Natural killer cell (primary cell): ENCODE results near the gene FAF1. TPM values are rescaled to one million over a fixed set of nuclear protein-coding genes. Genes with fewer than 3 reads are reported as not detected.
"Not testable (repeated sequence)": the region's sequence is repeated elsewhere in the genome, so short reads cannot be mapped to it uniquely, and the experiment has no call there.

Experiments
- ATAC-seq, 3 donors: fragments of 150-1000 bp in 2 of 3; fragments of 200-7000 bp in 1 of 3; cut with Tn5 transposase; 1 replicate in 1 of 3; 2 replicates in 2 of 3; pipeline ENCODE4 v1.10.0; 2021; ENCODE audit warnings: mild to moderate bottlenecking in 2 of 3, moderate library complexity in 2 of 3
- DNase-seq, 2 donors: peaks; one replicate each; pipeline versions ENCODE4 v3.0.0 to v3.0.0-alpha.2; 2013 to 2021; ENCODE audit warnings: mixed read lengths in 1 of 2
- H3K27ac ChIP-seq: one replicate; pipeline ENCODE4 v1.5.1; 2013; ENCODE audit warnings: mild to moderate bottlenecking, low read length
- H3K27me3 ChIP-seq: one replicate; pipeline ENCODE4 v1.6.1; 2013; ENCODE audit warnings: low read length; ENCODE audit not compliant: control insufficient read depth, insufficient read depth
- H3K36me3 ChIP-seq: one replicate; pipeline ENCODE4 v1.6.1; 2013; ENCODE audit warnings: low read length; ENCODE audit not compliant: control insufficient read depth, insufficient read depth
- H3K4me1 ChIP-seq: one replicate; pipeline ENCODE4 v1.6.1; 2013; ENCODE audit warnings: low read length; ENCODE audit not compliant: control insufficient read depth, insufficient read depth
- H3K4me3 ChIP-seq: one replicate; pipeline ENCODE4 v1.5.1; 2013; ENCODE audit warnings: low read length
- H3K9me3 ChIP-seq: one replicate; pipeline ENCODE4 v1.6.1; 2013; ENCODE audit warnings: low read length; ENCODE audit not compliant: control insufficient read depth, insufficient read depth
- H3K27ac Mint-ChIP-seq, 2 donors: one replicate each; pipeline ENCODE4 v1.8.0; 2022; ENCODE audit warnings: mild to moderate bottlenecking in 2 of 2, mixed read lengths in 2 of 2, moderate library complexity in 1 of 2
- H3K27me3 Mint-ChIP-seq, 2 donors: one replicate each; pipeline ENCODE4 v1.8.0; 2022; ENCODE audit warnings: low read depth in 2 of 2, mixed read lengths in 2 of 2
- H3K36me3 Mint-ChIP-seq: one replicate; pipeline ENCODE4 v1.8.0; 2022; ENCODE audit warnings: mixed read lengths
- H3K4me1 Mint-ChIP-seq, 2 donors: one replicate each; pipeline ENCODE4 v1.8.0; 2022; ENCODE audit warnings: mixed read lengths in 2 of 2
- H3K4me3 Mint-ChIP-seq: one replicate; pipeline ENCODE4 v1.8.0; 2022; ENCODE audit warnings: mild to moderate bottlenecking, moderate library complexity, mixed read lengths
- H3K9me3 Mint-ChIP-seq, 2 donors: one replicate each; pipeline ENCODE4 v1.8.0; 2022; ENCODE audit warnings: mixed read lengths in 2 of 2
- CTCF ChIP-seq: fragments of 200-600 bp; IDR thresholded peaks from one replicate; pipeline ENCODE4 v1.8.0; 2022; ENCODE audit warnings: antibody characterized with exemption
- WGBS: methylation state at CpG from one replicate; pipeline ENCODE4 v1.1.7; 2013; ENCODE audit warnings: missing lambda C conversion rate; ENCODE audit not compliant: insufficient coverage; 5-methylcytosine and 5-hydroxymethylcytosine counted together
- intact Hi-C: fragments of 100-400 bp; cut with micrococcal nuclease; formaldehyde crosslinking; loops from one replicate; pipeline ENCODE4 v1.14.2; 2022
- total RNA-seq, 4 donors: library from RNA; stranded (reverse); fragments of 120-200 nt in 1 of 4; gene quantifications; one replicate each; pipeline versions ENCODE4 v1.2.3 to v1.2.4, GENCODE V29; 2013 to 2022

The FAF1 gene
- total RNA-seq: 10 to 100 TPM; 56.8 to 59.7 (median 57.2) TPM
- 93.5 TPM for total RNA-seq (2013)

DNA sequence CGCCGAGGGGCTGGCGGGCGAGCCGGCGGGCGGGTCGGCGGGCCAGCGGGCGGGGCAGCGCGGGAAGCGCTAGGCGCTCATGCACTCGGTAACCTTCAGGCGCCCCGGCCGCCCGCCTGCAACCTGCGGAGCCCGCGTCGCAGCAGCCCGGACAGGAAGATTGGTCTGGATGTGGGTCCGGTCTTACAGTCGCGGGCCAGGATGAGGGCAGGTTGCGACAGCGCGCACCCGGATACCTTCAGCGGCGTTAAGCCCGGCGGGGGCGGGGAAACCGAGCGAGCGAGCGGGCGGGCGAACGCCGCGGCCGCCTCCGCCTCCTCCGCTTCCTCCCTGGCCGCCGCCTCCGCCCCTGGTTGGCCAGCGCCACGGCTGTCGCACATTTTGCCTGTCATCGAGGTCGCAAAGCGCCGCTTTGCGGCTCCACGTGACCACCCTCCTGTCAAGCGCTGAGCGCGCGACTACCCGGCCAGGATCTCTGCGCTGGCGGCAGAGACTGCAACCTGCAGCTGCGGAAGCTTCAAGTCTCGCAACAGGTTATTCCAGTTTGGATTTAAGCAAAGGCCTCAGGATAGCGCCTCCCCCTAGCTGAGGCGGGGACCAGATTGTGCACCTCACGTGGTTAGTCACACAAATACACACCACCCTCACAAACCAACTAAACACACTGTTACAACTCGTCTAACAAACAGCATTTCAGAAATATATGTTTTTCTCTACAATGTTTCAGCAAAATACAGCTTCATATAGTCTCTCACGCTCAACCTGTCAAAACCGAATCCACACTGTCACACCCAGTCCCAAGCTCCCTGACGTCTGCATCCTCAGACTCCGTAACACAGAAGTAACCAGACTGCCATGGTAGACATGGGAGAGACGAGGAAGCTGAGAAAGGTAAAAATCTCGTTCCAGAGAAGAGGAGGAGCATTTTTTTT is at the start of gene FAF1:
Gene FAF1 (minus strand): TSS at position 355 of the 932 bp plus-strand sequence. CDS start 456 bp downstream, outside the sequence.
- H3K9me3 ChIP-seq: no peaks in the 10 kb centered on the region
- no peaks in the 10 kb centered on the region for H3K36me3 Mint-ChIP-seq
- TF ChIP-seq CTCF: no peak
- H3K4me3 ChIP-seq: peak within 1 kb of the TSS; percentile 44
- H3K27ac Mint-ChIP-seq: peak within 1 kb of the TSS; percentile 74 to 90
- H3K9me3 Mint-ChIP-seq: no peaks in the 10 kb centered on the region
- no peaks in the 10 kb centered on the region for H3K27me3 ChIP-seq
- H3K36me3 ChIP-seq: no peaks in the 10 kb centered on the region
- peak within 1 kb of the TSS; percentile 67 for H3K27ac ChIP-seq
- no peaks in the 10 kb centered on the region for H3K27me3 Mint-ChIP-seq
- WGBS: under 1% methylated on average over 78 of the region's 80 CpGs
- intact Hi-C loops: loop anchor here (1.0 to 10.0 kb wide), 4 partner anchors 8 to 555 kb away; partner anchors contain the start of genes EPS15 and RNF11
- ATAC-seq (peak; percentile 89 to 98 (median 93)), DNase-seq (peak; percentile 98 to 99)
- H3K4me1 Mint-ChIP-seq: peaks cover 20 to 28% of the 10 kb centered on the region in 2 donors
- H3K4me3 Mint-ChIP-seq: peak within 1 kb of the TSS; percentile 86
- peaks cover 11% of the 10 kb centered on the region for H3K4me1 ChIP-seq

- DNase-seq (no peak), ATAC-seq (no peak)
- intact Hi-C loops: loop anchor here (2.0 kb wide), 1 partner anchor 55 kb away; no protein-coding TSS in a partner anchor
- Histone ChIP-seq H3K4me3 (no peak overlapping the region), H3K27ac (no peak overlapping the region), H3K9me3 (no peaks in the 10 kb centered on the region), H3K4me1 (no peaks in the 10 kb centered on the region), H3K27me3 (no peaks in the 10 kb centered on the region), H3K36me3 (no peaks in the 10 kb centered on the region)
- Mint-ChIP-seq H3K4me1 (no peaks in the 10 kb centered on the region), H3K9me3 (no peaks in the 10 kb centered on the region), H3K36me3 (no peaks in the 10 kb centered on the region), H3K4me3 (no peak overlapping the region), H3K27me3 (peaks cover 0 to 2% of the 10 kb centered on the region in 2 donors), H3K27ac (no peak overlapping the region)
- WGBS: 66% methylated on average over 3 of the region's 3 CpGs
- TF ChIP-seq CTCF: no peak
Observed at GRCh38 chr1:51009381-51009780, 49.3 kb upstream of the FAF1 start.

DNA sequence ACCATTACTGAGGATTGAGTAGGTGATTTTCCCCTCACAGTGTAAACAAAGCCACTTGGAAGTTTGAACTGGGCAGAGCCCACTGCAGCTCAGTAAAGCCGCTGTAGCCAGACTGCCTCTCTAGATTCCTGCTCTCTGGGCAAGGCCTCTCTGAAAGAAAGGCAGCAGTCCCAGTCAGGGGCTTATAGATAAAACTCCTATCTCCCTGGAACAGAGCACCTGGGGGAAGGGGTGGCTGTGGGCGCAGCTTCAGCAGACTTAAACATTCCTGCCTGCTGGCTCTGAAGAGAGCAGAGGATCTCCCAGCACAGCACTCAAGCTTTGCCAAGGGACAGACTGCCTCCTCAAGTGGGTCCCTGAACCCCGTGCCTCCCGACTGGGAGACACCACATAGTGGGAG is 45.5 kb upstream of the FAF1 start:
- H3K4me1 ChIP-seq, H3K36me3 Mint-ChIP-seq, H3K36me3 ChIP-seq, H3K9me3 Mint-ChIP-seq, H3K4me3 ChIP-seq, H3K4me1 Mint-ChIP-seq, DNase-seq, ATAC-seq, H3K4me3 Mint-ChIP-seq, H3K27me3 ChIP-seq, H3K27ac Mint-ChIP-seq, H3K9me3 ChIP-seq, intact Hi-C loops, H3K27ac ChIP-seq, H3K27me3 Mint-ChIP-seq: not testable (repeated sequence)
- 92% methylated on average over 4 of the region's 4 CpGs for WGBS

DNA sequence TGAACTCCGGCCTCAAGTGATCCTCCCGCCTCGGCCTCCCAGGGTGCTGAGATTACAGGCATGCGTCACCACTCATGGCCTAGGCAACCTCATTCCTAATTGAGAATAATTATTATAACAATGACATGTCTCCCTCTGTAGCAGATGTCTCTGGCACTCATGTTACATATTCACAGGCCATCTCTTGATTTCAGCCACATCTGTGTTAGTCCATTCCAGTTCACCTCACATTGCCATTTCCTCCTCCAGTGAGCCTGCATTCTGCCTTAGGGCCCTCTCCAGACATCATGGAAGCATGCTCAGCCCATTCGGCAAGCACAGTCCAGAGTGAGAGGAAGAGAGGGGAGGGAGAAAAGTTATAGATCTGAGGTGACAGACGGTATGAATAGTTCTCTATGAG is 42.4 kb upstream of the FAF1 start:
- no peaks in the 10 kb centered on the region for H3K36me3 Mint-ChIP-seq
- no peak for TF ChIP-seq CTCF
- H3K9me3 Mint-ChIP-seq: no peaks in the 10 kb centered on the region
- Histone ChIP-seq H3K27me3 (no peaks in the 10 kb centered on the region), H3K36me3 (no peaks in the 10 kb centered on the region), H3K9me3 (no peaks in the 10 kb centered on the region), H3K4me1 (no peaks in the 10 kb centered on the region), H3K27ac (no peak overlapping the region), H3K4me3 (no peak overlapping the region)
- no peak for DNase-seq
- 91% methylated on average over 6 of the region's 6 CpGs for WGBS
- no peaks in the 10 kb centered on the region for H3K4me1 Mint-ChIP-seq
- ATAC-seq: no peak
- peaks cover 0 to 2% of the 10 kb centered on the region in 2 donors for H3K27me3 Mint-ChIP-seq
- no peak overlapping the region for H3K4me3 Mint-ChIP-seq
- intact Hi-C loops: no loop called here
- no peak overlapping the region for H3K27ac Mint-ChIP-seq
